HFFc6 (cell line): ENCODE measurements around the gene PTPRQ. TPM values are rescaled to one million over a fixed set of nuclear protein-coding genes. Genes with fewer than 3 reads are reported as not detected.

Experiments used
- DNase-seq: peaks from one replicate; pipeline ENCODE4 v3.0.0-alpha.2; 2018
- H3K27ac Mint-ChIP-seq: 2 replicates; pipeline ENCODE4 v1.8.0; 2020; ENCODE audit warnings: mild to moderate bottlenecking, mixed read lengths
- H3K27me3 Mint-ChIP-seq: 2 replicates; pipeline ENCODE4 v1.8.0; 2021; ENCODE audit warnings: mild to moderate bottlenecking, moderate library complexity, mixed read lengths; ENCODE audit not compliant: insufficient read depth
- H3K36me3 Mint-ChIP-seq: 2 replicates; pipeline ENCODE4 v1.8.0; 2021; ENCODE audit warnings: low read depth, mixed read lengths
- H3K4me1 Mint-ChIP-seq: 2 replicates; pipeline ENCODE4 v1.8.0; 2020; ENCODE audit warnings: low read depth, mixed read lengths
- H3K4me3 Mint-ChIP-seq: 2 replicates; pipeline ENCODE4 v1.8.0; 2020; ENCODE audit warnings: mild to moderate bottlenecking, moderate library complexity, mixed read lengths
- H3K9me3 Mint-ChIP-seq: 2 replicates; pipeline ENCODE4 v1.8.0; 2020; ENCODE audit warnings: mild to moderate bottlenecking, mixed read lengths
- total RNA-seq, 6 experiments: library from RNA; stranded (reverse); fragmentation: NEBNext Ultra II Directional; extraction: Animal tissue kit (Norgen Biotek cat#: 25700); gene quantifications; 2 replicates in 1 of 6; 3 replicates in 5 of 6; pipeline ENCODE4 v1.2.3, GENCODE V29; 2021
- TF ChIP-seq, protein P1 (sequence below): fragments of 200-600 bp; sonication (generic); IDR thresholded peaks from 2 replicates; pipeline ENCODE4 v1.5.0; 2021; ENCODE audit warnings: antibody characterized with exemption, mild to moderate bottlenecking

PTPRQ gene
- total RNA-seq, 6 experiments from 2014 or later, result 2.6 to 4.1 (median 3.5) TPM

DNA sequence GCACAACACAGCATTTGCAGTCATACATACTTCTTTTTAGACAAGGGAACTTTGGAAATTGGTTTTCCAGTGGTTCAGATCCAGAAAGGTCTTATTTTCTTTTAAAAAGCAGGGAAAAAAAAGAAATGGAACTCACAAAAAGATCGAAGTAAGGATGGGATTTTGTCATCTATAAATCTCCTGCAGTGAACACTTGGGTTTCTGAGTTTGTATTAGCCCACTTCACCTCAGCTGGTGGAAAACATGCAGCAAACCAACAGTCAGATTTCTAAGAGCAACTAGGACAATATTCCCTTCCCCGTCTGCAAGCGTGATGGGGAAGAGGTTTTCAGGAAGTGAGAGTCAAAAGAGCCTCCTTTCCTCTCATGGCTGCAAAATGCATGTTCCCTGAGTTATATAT, 277.3 kb downstream of the PTPRQ start:
- TF ChIP-seq, protein P1, sequence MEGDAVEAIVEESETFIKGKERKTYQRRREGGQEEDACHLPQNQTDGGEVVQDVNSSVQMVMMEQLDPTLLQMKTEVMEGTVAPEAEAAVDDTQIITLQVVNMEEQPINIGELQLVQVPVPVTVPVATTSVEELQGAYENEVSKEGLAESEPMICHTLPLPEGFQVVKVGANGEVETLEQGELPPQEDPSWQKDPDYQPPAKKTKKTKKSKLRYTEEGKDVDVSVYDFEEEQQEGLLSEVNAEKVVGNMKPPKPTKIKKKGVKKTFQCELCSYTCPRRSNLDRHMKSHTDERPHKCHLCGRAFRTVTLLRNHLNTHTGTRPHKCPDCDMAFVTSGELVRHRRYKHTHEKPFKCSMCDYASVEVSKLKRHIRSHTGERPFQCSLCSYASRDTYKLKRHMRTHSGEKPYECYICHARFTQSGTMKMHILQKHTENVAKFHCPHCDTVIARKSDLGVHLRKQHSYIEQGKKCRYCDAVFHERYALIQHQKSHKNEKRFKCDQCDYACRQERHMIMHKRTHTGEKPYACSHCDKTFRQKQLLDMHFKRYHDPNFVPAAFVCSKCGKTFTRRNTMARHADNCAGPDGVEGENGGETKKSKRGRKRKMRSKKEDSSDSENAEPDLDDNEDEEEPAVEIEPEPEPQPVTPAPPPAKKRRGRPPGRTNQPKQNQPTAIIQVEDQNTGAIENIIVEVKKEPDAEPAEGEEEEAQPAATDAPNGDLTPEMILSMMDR, result no peak
- H3K27me3 Mint-ChIP-seq, result peaks cover 2% of the 10 kb centered on the region; the same call in 1 of the 2 replicates
- no peaks in the 10 kb centered on the region; the same call in 1 of the 2 replicates for H3K36me3 Mint-ChIP-seq
- no peak overlapping the region for H3K27ac Mint-ChIP-seq
- no peak for DNase-seq
- H3K4me3 Mint-ChIP-seq, result no peak overlapping the region
- no peaks in the 10 kb centered on the region for H3K9me3 Mint-ChIP-seq
- H3K4me1 Mint-ChIP-seq, result no peaks in the 10 kb centered on the region
